Smooth muscle cell of the brain vasculature (primary cell): Measurements from ENCODE around the gene MMP17.

Experiments used
- DNase-seq: peaks from one replicate; pipeline ENCODE4 v3.0.0-alpha.2; 2012; ENCODE audit warnings: low read depth, low spot score

MMP17 gene

DNA sequence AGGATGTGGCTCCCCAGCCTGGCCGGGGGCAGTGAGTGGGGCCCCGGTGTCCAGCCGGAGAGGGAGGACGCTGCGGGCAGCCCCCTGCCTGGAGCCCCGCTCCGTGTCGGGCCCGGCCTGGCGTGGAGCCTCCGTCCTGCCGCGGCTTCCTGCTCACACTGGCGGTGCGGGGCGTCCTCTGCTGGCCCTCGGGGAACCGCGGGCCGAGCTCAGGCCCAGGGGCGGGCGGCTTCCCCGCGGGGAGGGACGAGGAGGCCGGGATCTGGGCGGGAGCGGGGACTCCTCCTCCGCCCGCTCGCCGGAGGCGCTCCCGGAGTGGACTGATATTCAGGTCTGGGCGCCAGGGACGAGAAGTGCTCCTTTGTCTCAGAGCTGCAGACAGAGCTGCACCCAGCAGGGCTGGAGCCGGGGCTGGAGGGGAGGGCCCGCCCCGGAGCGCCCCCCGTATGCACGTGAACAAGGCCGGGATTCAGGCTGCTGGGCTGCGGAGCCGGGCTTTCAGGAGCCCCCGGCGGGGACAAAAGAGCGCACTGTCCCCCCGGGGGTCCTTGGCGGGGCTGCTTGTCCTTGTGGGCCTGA lies 2.2 kb downstream of the MMP17 start:
- no peak for DNase-seq

DNA sequence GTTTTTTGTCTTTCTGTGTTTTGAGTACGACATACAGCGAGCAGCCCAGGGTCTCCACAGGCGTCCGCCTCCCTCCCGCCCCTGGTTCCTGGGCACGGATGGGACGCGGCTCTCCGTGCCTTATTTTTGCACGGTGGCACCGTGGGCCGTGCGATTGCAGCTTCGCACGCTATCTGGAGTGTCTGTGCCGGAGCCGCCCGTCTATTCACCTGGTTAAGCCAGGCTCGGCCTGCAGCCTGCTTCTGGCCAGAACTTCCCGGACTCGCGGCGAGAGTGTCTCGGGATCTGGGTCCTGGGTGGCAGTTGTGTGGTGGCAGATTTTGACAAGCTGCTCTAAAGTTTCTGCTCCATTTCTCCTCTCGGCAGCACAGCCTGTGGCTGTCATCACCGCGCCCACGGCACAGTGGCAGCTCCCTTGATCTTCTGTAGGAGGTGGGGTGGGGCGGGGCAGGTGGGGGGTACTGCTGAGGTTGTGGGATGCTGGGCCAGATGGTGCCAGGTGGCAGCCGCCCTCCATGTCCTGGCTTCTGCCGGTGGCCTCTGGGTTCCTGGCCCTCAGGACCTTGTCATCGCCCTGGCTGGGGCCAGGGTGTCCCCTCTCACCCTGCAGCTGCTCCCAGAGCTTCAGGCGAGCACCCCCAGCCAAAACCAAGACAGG lies 2.9 kb downstream of the MMP17 start:
- DNase-seq = no peak

DNA sequence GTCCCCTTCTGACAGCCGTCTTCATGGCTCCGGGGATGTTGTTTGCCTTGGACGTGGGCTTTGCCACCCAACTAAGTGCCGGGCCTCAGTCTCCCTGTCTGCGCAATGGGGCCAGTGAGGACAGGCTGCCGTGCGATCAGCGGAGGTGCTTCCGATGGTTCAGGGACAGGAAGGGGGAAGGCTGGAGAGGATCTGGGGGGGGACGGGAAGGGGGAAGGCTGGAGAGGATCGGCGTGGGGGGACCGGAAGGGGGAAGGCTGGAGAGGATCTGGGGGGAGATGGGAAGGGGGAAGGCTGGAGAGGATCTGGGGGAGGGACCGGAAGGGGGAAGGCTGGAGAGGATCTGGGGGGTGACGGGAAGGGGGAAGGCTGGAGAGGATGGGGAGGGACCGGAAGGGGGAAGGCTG lies 3.4 kb downstream of the MMP17 start:
- no peak for DNase-seq

DNA sequence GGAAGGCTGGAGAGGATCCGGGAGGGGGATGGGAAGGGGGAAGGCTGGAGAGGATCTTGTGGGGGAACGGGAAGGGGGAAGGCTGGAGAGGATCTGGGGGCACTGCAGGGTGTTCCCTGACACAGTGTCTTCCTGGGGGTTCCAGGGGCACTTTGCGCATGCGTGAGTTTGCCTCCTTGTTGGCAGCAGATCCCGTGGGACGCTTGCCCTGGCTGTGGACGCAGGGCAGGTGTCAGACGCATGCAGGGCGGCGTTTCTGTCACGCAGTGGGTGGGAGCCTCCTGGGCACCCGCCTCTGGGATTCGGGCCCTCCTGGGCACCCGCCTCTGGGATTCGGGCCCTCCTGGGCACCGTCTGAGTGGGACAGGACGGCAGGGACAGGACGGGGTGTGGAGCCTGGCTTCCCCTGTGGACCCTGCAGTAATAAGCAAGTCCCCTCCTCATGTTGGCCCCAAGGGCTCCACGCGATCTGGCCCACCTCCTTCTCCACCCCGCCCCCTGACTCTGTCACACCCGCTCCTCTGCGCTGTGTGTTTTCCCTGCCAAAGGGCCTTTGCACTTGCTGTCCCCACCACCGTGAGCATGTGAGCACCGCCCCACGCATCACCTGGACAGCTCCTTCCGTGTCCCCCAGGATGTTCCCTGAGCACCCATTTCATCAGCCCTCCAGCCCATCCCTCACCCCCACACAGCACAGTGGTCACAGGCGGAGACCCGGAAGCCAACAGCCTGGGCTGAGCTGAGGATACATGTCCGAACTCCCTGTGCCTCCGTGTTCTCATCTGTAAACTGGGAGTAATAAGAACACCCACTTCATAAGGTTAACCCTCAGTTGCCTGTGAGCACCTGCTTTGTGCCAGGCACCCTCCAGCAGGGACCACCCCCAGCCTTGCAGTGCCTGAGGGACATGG lies 4.4 kb downstream of the MMP17 start:
- DNase-seq = no peak

DNA sequence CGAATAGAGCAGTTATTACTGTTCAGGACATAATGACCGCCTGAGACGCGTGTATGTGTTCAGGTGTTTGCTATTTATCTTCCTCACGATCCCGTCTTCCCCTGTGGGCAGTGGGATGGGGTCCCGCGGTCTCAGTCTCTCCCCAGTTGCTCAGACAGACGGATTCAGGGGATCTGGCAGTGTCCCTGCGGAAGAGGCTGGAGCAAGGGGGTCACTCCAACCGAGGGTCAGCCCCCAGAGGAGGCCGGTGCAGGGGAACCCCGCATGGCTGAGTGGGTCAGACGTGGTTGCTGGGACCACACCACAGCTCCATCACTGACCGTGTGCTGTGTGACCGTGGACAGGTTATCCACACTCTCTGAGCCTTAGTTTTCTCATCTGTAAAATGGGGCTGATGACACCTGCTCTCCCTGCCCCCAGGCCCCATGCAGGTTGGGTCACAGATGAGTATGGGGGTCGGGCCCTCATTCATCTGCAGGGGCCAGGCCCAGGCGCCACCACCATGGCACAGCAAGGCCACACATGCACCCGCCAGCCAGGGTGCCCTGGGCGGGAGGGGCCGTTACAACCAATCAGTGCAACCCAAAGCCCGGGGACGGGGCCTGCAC lies 5.2 kb downstream of the MMP17 start:
- no peak for DNase-seq

DNA sequence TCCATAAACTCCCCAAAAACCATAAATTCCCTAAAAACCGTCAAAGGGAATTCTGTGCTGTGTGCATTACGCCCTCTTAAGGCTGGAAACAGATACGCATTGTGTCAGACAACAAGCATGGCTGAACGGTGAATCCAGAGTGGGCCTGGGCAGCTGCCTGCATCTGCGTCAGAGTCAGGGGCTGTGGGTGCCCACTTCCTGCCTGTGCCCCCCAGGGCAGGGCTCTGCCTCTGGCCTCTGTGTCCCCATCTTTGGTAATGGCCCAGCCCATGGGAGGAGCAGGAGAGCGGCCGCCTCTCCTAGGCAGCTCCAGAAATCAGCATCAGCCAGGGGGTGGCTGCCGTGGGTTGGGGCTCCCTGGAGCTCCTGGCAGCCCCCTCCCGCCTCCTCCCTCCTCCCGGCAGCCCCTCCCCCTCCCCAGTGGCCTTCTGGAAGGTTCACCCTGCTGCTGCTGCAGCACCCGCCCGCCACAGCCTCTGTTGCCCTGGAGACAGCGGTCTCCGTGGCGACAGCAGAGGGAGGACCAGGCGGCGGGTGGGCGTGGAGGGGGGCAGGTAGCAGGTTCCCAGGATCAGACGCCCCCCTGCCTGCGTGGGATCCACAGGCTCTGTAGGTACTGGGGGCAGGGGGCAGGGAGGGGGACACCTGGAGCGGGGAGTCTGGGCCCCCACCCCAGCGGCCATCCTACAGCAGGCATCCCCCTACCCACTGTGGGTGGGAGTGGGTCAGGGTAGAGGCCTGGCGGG lies 5.9 kb downstream of the MMP17 start:
- DNase-seq = no peak

DNA sequence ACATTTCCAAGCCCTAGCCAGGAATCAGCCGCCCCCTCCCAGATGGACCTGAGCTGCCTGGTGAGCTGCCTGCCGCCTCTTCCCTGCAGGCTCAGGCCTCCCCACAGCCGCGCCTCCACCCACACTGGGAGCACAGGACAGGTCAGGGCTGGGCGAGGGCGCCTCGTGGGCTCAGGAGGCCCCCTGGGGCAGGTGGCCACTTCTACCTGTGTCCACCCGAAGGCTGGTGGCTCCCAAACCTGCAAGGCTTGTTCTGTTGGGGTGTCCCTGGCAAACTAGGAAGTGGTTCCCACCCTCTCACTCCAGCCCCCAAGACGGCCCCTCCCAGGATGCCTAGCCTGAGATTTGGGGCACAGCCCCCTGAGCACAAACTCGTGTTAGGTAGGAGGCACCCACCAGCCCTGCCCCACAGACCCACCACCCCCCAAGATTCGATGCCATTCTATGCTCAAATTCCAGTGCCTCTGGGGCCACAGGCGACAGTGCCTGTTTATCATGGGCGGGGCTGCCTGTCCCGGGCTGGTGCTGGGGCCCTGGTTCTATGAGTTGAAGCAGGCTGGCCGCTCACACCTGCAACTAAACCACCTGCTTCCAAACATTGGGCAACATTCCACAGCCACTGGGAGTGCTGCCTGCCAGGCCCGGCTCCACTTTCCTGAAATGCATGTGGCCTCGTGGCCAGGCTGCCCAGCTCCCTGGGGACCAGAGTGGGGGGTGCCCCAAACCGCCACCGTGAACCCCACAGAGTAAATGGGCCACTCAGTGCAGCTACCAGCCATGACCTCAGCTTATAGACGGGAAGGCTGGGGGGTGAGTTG lies 6.8 kb downstream of the MMP17 start:
- DNase-seq = no peak

DNA sequence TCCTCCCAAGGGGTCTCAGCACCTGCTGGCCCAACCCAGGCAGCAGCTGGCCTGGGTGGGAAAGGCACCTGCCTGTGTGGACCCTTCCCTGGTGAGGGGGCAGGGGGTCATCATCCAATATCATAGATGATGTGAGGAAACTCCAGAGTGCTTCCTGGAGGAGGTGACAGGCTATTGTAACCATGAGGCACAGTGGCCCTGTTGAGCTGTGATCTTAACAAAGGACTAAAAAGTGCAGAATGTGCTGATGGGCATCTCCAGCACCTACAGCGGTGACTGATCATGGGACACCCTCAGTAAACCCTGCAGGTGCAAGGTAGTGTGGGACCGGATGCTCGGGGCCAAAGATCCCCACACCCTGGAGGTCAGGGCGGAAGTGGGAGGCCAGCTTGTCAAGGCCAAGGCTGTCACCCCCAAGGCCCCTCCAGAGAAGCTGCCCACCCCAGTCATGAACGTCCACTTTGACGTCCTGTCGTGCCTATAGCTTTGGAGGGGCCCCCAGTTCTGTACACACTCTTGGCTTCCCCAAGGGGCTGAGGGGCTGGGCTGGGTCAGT lies 7.5 kb downstream of the MMP17 start:
- no peak for DNase-seq

DNA sequence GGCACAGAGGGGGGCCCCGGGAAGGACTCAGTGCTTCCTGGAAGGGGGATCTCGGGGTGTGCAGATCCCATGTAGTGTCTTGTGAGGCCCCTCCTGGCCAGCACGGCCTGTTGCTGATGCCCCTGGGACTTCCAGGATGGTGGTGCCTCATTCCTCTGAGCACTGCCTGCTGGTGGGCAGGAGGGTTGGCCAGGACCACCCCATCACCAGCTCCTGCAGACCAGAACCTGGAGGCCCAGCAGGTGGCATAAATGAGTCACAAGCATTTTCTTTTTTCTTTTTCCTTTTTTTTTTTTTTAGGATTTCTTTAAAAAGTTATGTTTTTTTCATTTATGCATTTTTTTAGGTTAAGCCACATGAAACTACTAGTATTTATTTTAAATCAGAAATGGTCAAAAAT lies 8.0 kb downstream of the MMP17 start:
- no peak for DNase-seq

DNA sequence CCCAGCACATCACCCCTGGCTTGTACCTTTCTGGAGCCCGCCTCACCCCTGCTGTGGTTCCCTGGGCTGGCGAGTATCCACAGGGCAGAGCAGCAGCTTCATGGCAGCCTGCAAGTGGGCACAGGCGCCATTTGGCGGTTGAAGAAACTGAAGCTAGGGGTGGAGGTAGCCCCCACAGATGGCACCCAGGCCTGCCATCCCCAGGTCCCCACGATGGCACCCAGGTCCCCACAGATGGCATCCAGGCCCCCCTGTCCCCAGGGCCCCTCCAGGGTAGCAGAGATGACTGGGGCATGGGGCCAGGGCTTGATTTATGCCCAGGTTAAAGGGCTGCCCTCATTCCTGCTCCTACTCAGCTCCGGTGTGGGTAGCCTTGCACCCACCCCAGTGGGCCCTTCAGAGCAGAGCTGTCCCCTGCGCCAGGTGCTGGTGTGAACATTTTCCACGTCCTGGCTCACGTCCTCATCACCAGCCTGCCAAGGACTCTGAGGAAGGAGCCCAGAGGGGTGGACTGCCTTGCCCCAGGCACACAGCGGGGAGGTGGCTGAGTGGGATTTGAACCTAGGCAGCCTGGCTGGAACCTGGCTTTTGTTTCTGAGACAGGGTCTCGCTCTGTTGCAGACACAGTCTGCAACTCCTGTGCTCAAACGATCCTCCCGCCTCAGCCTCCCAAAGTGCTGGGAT lies 8.7 kb downstream of the MMP17 start:
- DNase-seq = no peak

DNA sequence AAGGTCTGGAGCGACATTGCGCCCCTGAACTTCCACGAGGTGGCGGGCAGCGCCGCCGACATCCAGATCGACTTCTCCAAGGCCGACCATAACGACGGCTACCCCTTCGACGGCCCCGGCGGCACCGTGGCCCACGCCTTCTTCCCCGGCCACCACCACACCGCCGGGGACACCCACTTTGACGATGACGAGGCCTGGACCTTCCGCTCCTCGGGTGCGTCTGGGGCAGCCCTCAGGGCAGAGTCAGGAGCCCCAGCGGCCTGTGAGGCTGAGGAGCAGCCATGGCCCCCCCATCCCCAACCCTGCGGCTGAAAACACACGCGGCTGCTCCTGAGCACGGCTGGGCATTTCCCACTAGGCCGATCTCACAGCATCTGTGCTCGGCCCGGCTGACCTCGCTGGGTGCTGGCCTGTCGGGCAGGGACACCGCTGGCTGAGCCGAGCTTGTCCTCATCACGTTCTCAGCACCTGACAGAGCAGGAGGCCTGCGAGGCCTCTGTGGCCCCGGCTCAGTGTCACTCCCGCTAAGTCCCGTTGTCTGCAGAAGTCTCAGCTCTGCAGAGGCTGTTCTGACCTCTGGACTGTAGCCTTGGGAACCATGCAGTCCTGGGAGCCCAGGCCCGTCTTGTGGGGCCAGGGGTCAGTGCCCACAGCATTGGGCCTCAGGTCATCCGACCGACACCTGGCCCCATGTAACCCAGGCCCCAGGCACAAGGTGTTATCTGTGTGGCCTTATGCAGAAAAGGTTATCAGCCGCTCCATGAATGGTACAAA lies 12.6 kb downstream of the MMP17 start:
- DNase-seq = no peak

DNA sequence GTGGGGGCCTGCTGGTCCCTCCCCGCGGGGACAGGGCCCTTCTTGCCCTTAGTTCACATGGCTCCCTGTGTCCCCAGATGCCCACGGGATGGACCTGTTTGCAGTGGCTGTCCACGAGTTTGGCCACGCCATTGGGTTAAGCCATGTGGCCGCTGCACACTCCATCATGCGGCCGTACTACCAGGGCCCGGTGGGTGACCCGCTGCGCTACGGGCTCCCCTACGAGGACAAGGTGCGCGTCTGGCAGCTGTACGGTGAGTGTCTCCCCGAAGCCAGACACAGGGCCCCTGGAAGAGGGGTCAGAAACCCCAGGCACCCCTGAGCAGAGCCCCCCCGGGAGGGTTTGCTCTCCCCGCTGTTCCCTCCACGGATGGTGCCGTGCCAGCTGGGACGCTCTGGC lies 13.4 kb downstream of the MMP17 start:
- DNase-seq = no peak

DNA sequence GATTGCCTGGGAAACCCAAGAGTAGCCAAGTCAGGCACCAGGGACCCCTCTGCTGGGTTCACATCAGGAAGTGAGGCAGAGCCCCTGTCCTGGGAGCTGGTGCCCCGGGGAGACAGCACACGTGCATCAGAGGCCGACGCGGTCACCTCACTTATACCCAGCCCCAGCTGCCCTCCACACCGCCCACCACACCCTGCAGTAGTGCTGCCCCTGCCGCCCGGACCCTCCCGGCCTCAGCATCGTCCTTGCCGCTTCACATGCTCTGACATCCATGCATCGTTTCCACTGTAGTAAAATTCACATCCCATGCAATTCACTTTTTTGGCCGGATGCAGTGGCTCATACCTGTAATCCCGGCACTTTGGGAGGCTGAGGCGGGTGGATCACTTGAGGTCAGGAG lies 14.0 kb downstream of the MMP17 start:
- no peak for DNase-seq

DNA sequence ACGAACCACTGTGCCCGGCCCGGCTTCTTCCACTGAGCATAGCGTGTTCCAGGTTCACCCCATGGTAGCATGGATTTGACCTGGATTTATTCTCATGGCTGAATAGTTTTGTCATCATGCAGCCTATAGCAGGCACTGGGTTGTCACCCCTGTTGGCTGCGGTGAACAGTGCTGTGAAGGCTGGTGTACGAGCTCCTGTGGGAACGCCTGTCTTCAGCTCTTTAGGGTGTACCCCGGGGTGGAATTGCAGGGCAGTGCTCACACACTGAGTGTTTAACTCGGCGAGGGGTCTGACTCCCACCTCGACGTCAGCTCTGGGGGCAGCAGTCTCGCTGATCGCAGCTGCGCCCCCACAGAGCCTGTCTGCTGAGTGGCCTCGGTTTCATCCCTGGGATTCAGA lies 15.3 kb downstream of the MMP17 start:
- no peak for DNase-seq

DNA sequence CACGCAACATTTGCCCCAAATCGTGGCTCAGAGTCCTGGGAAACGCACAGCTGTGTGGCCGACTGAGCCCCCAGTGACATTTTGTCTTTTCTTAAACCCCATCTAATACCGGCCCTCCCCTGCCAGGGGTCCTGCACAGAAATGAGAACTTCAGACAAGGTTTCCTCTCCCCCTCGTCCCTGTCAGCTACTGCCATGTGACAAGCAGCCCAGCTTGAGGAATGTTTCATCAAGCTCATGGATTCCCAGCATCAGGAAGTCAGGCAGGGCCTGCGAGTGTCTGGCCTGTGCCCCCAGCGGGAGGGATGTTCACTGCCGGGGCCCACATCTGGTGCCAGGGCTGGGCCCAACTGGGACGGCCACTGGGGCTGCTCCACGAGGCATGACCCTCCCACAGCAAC lies 15.9 kb downstream of the MMP17 start:
- no peak for DNase-seq

DNA sequence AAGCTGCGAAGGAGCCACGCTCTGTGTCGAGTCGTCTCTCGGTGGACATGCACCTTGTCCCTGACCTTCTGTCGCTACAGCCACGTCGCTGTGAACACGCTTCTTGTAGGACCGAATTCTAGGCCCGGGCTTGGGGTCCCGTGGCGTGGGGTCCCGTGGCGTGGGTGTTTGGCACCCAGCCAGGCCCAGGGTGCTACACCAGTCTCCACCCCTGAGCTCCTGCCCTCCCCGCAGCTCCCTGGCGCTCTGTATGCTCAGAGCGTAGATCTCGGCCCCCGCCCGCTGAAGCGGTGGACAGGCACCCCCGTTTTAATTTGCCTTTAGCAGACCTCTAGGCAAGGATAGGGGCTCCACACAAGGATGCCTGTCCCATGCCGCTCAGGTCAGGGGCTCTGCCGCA lies 16.5 kb downstream of the MMP17 start:
- DNase-seq = no peak

DNA sequence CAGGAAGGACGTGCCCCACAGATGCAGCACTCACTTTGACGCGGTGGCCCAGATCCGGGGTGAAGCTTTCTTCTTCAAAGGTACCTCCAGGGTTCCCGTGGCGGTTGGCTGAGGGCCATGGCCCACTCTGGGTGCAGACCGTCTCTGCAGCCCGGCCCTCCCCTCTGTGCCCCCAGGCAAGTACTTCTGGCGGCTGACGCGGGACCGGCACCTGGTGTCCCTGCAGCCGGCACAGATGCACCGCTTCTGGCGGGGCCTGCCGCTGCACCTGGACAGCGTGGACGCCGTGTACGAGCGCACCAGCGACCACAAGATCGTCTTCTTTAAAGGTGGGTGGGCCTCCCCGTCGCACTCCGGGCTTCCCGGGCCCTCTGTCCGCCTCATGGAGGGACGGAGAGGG lies 16.9 kb downstream of the MMP17 start:
- DNase-seq = no peak

DNA sequence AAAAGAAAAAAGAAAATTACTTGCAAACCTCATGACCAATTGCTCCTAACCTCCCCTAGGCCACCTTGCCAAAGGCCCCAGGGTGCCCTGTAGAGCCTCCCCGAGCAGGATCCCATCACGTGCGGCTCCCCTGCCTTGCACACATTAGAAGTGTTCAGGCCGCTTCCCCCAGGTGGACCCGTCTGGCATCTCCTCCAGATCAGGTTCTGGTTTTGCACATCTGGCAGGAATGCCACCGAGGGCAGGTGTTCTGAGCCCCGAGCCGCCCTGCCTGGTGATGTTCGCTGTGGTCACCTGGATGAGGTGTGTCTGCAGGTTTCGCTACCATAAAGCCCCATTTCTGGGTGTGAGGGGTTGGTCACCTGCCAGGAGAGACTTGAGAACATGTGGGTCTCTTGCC lies 19.3 kb downstream of the MMP17 start:
- DNase-seq = no peak

DNA sequence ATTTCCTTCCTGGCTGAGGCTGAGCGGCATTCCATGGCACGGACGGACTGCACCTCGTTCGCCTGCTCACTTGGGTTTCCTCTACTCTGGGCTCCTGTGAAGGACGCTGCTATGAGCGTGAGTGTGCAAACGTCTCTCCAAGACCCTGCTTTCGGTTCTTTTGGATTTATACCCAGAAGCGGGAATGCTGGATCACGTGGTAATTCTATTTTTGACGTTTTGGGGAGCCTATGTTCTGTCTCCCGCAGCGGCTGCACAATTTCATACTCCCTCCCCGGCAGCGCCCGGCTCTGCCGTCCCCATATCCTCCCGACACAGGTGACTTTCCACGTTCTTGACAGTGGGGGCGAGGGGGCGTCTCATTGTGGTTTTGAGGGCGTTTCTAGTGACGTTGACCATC lies 20.6 kb downstream of the MMP17 start:
- DNase-seq = no peak
